Measurements from ENCODE around the gene TNRC6B.

Gene TNRC6B

DNA sequence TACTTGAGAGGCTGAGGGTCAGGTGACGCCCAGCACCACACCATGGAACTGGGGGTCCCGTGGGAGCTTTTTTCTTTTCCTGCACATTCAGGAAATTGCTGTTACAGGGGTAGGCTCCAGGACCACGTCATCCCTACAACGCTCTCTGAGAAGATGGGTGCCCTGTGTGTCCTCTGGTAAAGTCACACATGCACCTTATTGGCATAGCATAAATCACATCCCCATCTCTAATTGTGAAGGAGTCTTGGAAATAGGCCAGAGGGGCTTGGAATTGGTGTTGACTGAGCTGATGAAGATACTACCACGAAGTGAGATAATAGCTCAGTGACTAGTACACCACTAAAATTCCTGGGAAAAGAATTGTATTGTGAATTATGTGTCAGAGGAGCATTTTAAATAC lies 57.6 kb downstream of the TNRC6B start:
- no peaks in the 10 kb centered on the region for H3K9me3 ChIP-seq
- peaks cover 12% of the 10 kb centered on the region for H3K4me1 ChIP-seq
- TF ChIP-seq, protein P1, sequence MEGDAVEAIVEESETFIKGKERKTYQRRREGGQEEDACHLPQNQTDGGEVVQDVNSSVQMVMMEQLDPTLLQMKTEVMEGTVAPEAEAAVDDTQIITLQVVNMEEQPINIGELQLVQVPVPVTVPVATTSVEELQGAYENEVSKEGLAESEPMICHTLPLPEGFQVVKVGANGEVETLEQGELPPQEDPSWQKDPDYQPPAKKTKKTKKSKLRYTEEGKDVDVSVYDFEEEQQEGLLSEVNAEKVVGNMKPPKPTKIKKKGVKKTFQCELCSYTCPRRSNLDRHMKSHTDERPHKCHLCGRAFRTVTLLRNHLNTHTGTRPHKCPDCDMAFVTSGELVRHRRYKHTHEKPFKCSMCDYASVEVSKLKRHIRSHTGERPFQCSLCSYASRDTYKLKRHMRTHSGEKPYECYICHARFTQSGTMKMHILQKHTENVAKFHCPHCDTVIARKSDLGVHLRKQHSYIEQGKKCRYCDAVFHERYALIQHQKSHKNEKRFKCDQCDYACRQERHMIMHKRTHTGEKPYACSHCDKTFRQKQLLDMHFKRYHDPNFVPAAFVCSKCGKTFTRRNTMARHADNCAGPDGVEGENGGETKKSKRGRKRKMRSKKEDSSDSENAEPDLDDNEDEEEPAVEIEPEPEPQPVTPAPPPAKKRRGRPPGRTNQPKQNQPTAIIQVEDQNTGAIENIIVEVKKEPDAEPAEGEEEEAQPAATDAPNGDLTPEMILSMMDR (IDR thresholded peaks at IDR 0.05; ENCODE audit: low read depth, low read length) = no peak
- H3K36me3 ChIP-seq = peaks cover 4% of the 10 kb centered on the region; the same call in 1 of the 2 replicates
- no peak for DNase-seq
- no peaks in the 10 kb centered on the region for H3K27me3 ChIP-seq
- no peak overlapping the region for H3K4me3 ChIP-seq (ENCODE audit: low read depth, low read length)

DNA sequence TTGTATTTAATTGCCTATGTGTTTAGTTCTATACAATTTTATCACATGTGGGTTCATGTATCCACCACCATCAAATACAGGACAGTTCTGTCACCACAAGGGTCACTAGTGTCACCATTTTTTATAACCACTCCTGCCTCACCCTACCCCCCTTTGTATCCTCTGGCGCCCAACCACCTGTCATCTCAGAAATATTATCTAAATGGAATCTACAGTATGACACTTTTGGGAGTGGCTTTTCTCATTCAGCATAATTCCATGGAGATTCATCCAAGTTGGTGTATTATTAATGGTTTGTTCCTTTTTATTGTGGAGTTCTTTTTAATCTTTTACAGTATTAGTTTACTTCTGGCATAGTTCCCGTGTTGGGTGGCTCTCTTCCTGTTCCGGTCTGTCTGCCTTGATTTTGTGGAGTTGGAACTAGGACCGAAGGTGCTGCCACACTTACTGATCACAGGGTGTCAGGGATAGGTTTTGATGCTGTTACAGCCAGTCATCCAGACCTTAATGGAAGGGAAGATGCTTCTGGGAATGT lies 58.5 kb downstream of the TNRC6B start:
- Histone ChIP-seq H3K27me3 (no peaks in the 10 kb centered on the region), H3K36me3 (peaks cover 4% of the 10 kb centered on the region; the same call in 1 of the 2 replicates), H3K9me3 (no peaks in the 10 kb centered on the region), H3K4me1 (peaks cover 12% of the 10 kb centered on the region), H3K4me3 (ENCODE audit: low read depth, low read length) (no peak overlapping the region)
- TF ChIP-seq, protein P1 (IDR thresholded peaks at IDR 0.05; ENCODE audit: low read depth, low read length) = no peak
- DNase-seq = no peak

DNA sequence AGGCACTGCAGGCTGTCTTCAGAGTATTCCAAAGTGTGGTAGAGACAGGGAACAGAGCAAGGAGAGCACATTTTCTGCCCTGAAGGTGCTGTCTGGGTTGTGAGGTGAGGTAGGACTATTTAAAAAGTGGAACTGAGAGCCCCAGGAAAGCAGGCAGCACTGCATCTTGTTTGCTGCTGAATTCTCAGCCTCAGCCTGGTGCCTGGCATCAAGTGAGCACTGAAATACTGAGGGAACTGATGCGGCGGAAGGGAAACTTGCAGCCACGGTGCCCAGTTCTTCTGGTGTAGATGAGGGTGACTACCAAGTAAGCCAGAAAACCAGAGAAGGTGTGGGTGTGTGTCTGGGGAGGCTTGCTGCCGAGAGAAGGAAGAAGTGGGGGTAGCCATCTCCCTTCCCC lies 59.5 kb downstream of the TNRC6B start:
- H3K27me3 ChIP-seq = no peaks in the 10 kb centered on the region
- TF ChIP-seq, protein P1 (IDR thresholded peaks at IDR 0.05; ENCODE audit: low read depth, low read length) = no peak

DNA sequence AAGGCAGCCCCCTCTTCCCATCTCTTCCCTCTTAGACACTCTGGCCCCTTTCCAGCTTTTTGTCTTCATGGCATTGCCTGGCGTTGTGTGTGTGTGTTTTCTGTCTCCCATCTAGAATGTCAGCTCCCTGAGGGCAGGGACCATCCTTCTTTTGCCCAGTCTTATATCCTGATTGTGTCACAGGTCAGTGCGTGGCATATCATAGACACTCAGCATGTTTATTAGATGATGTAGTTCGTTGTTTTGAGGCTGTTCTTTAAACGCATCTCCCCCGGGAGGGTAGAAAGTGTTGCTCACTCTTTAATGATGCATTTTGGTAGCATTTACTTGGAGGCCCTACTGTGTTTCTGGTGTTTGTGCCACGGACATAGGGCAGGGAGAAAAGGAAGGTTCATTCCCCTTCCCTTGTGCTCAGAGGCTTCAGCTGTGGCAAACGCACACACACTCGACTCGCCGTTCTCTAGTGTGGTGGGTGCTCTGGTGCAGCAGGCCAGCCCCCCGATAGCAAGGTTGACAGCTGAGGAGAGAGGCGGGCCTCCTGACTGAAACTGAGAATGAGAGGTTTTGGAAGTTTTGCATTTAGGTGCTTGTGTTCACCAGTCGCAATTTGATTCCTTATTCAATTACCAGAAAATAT lies 60.2 kb downstream of the TNRC6B start:
- Histone ChIP-seq H3K9me3 (no peaks in the 10 kb centered on the region), H3K4me3 (ENCODE audit: low read depth, low read length) (no peak overlapping the region), H3K36me3 (no peaks in the 10 kb centered on the region), H3K27me3 (no peaks in the 10 kb centered on the region), H3K4me1 (peaks cover 12% of the 10 kb centered on the region)
- TF ChIP-seq, protein P1 (IDR thresholded peaks at IDR 0.05; ENCODE audit: low read depth, low read length) = no peak
- no peak for DNase-seq

More for the DNA sequence above, 59.5 kb downstream of the TNRC6B start:
- DNase-seq = no peak
- Histone ChIP-seq H3K4me1 (peaks cover 12% of the 10 kb centered on the region), H3K36me3 (no peaks in the 10 kb centered on the region), H3K4me3 (ENCODE audit: low read depth, low read length) (no peak overlapping the region), H3K9me3 (no peaks in the 10 kb centered on the region)

DNA sequence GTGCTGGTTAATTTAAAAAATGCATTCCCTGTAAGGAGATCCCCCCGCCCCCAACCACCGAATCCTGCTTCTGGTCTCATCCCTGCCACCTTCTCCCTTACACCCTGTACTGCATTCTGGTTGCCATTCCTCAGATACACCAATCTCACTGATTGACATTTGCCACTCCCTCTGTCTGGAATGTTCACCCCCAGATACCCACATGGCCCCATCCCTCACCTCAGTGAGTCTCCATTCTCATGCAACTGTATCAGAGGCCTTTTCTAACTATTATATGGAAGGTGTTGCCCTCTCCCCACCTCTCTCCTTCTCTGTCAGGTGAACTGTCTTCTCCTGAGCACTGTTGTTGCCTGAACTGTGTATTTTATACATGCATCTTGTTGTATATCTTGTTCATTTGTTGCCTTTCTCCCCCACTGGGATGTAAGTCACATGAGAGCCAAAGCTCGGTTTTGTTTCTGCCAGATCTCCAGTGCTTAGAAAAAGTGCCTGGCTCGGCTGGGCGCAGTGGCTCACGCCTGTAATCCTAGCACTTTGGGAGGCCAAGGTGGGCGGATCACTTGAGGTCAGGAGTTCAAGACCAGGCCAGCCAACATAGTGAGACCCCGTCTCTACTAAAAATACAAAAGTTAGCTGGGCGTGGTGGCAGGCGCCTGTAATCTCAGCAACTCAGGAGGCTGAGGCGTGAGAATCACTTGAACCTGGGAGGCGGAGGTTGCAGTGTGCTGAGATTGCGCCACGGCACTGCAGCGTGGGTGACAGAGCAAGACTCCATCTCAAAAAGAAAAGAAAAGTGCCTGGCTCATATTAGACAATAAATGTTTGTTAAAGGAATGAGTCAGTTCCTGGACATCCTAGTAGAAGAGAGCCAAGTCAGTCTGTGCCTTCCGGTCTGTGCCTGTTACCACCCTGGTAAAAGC lies 61.0 kb downstream of the TNRC6B start:
- no peaks in the 10 kb centered on the region for H3K27me3 ChIP-seq
- no peaks in the 10 kb centered on the region for H3K9me3 ChIP-seq
- TF ChIP-seq, protein P1 (IDR thresholded peaks at IDR 0.05; ENCODE audit: low read depth, low read length) = no peak
- no peak overlapping the region for H3K4me3 ChIP-seq (ENCODE audit: low read depth, low read length)
- no peak for DNase-seq
- peaks cover 12% of the 10 kb centered on the region for H3K4me1 ChIP-seq
- H3K36me3 ChIP-seq = no peaks in the 10 kb centered on the region

All from BE2C (cell line).